GM19455 (cell line): ENCODE results near the gene POU3F1.
A peak's percentile ranks its signal among the peaks of the same experiment; 100 is the strongest.

Experiments
- ATAC-seq: cut with Tn5 transposase; IDR thresholded peaks from one replicate; pipeline ENCODE4 v1.9.1; 2021; ENCODE audit not compliant: unreplicated experiment

Gene POU3F1

GRCh38 chr1:38029081-38029681, 17.4 kb downstream of the POU3F1 start:
- no peak for ATAC-seq

GRCh38 chr1:38028671-38029070, 17.9 kb downstream of the POU3F1 start:
- no peak for ATAC-seq

- ATAC-seq, result peak; percentile 57
Observed at GRCh38 chr1:38028105-38028591, 18.4 kb downstream of the POU3F1 start.

GRCh38 chr1:38027201-38028104, 19.1 kb downstream of the POU3F1 start:
- ATAC-seq, result no peak

- no peak for ATAC-seq
Observed at GRCh38 chr1:38026592-38027200, 19.9 kb downstream of the POU3F1 start.

GRCh38 chr1:38025664-38026063, 20.9 kb downstream of the POU3F1 start:
- no peak for ATAC-seq

- ATAC-seq, result no peak
Observed at GRCh38 chr1:38025233-38025632, 21.4 kb downstream of the POU3F1 start.

- ATAC-seq, result no peak
Observed at GRCh38 chr1:38022810-38023209, 23.8 kb downstream of the POU3F1 start.

GRCh38 chr1:38021969-38022368, 24.6 kb downstream of the POU3F1 start:
- ATAC-seq, result no peak

GRCh38 chr1:38020396-38020795, 26.2 kb downstream of the POU3F1 start:
- no peak for ATAC-seq

- ATAC-seq, result no peak
Observed at GRCh38 chr1:38018864-38019343, 27.7 kb downstream of the POU3F1 start.

- ATAC-seq, result no peak
Observed at GRCh38 chr1:38015978-38016725, 30.4 kb downstream of the POU3F1 start.

GRCh38 chr1:38014724-38015424, 31.7 kb downstream of the POU3F1 start:
- ATAC-seq, result no peak

- ATAC-seq, result no peak
Observed at GRCh38 chr1:38014171-38014570, 32.4 kb downstream of the POU3F1 start.

- ATAC-seq, result no peak
Observed at GRCh38 chr1:38013227-38013622, 33.4 kb downstream of the POU3F1 start.

GRCh38 chr1:38012363-38013226, 34.0 kb downstream of the POU3F1 start, which contains the start of gene UTP11:
Gene UTP11 (plus strand): TSS chr1:38012734. CDS start chr1:38012803, 69 bp downstream.
- peak; percentile 95 for ATAC-seq

- ATAC-seq, result no peak
Observed at GRCh38 chr1:38009841-38010180, 36.8 kb downstream of the POU3F1 start.

- no peak for ATAC-seq
Observed at GRCh38 chr1:38009088-38009840, 37.3 kb downstream of the POU3F1 start.
